Activated T-cell treated with anti-CD3 and anti-CD28 coated beads, Interleukin-2, amount 50 U/mL, for 72 hours (primary cell): ENCODE measurements around the gene GHDC. TPM values are rescaled to one million over a fixed set of nuclear protein-coding genes. Genes with fewer than 3 reads are reported as not detected.
A peak's percentile ranks its signal among the peaks of the same experiment; 100 is the strongest.

Source experiments
- ATAC-seq, 2 donors: fragments of 150-1000 bp; cut with Tn5 transposase; replicated peaks in 1 of 2; 2 replicates each; pipeline ENCODE4 v1.10.0; 2021; ENCODE audit warnings: moderate library complexity in 2 of 2, mild to moderate bottlenecking in 1 of 2
- DNase-seq, 2 donors: peaks; one replicate each; pipeline ENCODE4 v3.0.0; 2021 to 2022; ENCODE audit warnings: mixed read lengths in 1 of 2
- H3K27ac Mint-ChIP-seq: one replicate; pipeline ENCODE4 v1.8.0; 2022; ENCODE audit warnings: mild to moderate bottlenecking, moderate library complexity, mixed read lengths
- H3K27me3 Mint-ChIP-seq: one replicate; pipeline ENCODE4 v1.8.0; 2022; ENCODE audit warnings: low read depth, mixed read lengths
- H3K36me3 Mint-ChIP-seq, 2 donors: one replicate each; pipeline ENCODE4 v1.8.0; 2022; ENCODE audit warnings: mixed read lengths in 2 of 2, mild to moderate bottlenecking in 1 of 2; ENCODE audit not compliant: insufficient read depth in 2 of 2
- H3K4me1 Mint-ChIP-seq: one replicate; pipeline ENCODE4 v1.8.0; 2022; ENCODE audit warnings: low read depth, mixed read lengths
- H3K4me3 Mint-ChIP-seq, 2 donors: one replicate each; pipeline ENCODE4 v1.8.0; 2022; ENCODE audit warnings: mild to moderate bottlenecking in 2 of 2, mixed read lengths in 2 of 2, moderate library complexity in 2 of 2
- H3K9me3 Mint-ChIP-seq, 2 donors: one replicate each; pipeline ENCODE4 v1.8.0; 2022; ENCODE audit warnings: mixed read lengths in 2 of 2
- total RNA-seq, 2 donors: library from RNA; stranded (reverse); gene quantifications; one replicate each; pipeline ENCODE4 v1.2.3, GENCODE V29; 2022

GHDC gene
- total RNA-seq, 2 donors from 2014 or later: 17.3 to 18.8 TPM

GRCh38 chr17:42171831-42172230, 22.5 kb downstream of the GHDC start:
- no peak for DNase-seq
- H3K27ac Mint-ChIP-seq: no peak overlapping the region
- no peak overlapping the region for H3K4me3 Mint-ChIP-seq
- no peaks in the 10 kb centered on the region for H3K36me3 Mint-ChIP-seq
- no peaks in the 10 kb centered on the region for H3K9me3 Mint-ChIP-seq
- no peaks in the 10 kb centered on the region for H3K4me1 Mint-ChIP-seq
- no peaks in the 10 kb centered on the region for H3K27me3 Mint-ChIP-seq
- no peak for ATAC-seq

GRCh38 chr17:42169351-42169750, 24.9 kb downstream of the GHDC start:
- H3K27me3 Mint-ChIP-seq: no peaks in the 10 kb centered on the region

GRCh38 chr17:42167807-42168206, 26.5 kb downstream of the GHDC start:
- ATAC-seq: no peak

More at GRCh38 chr17:42169351-42169750, 24.9 kb downstream of the GHDC start:
- Mint-ChIP-seq H3K27ac (no peak overlapping the region), H3K4me3 (no peak overlapping the region), H3K36me3 (no peaks in the 10 kb centered on the region), H3K9me3 (no peaks in the 10 kb centered on the region), H3K4me1 (no peaks in the 10 kb centered on the region)
- ATAC-seq (no peak), DNase-seq (no peak)

GRCh38 chr17:42166196-42166763, 28.0 kb downstream of the GHDC start:
- no peaks in the 10 kb centered on the region for H3K36me3 Mint-ChIP-seq
- no peak overlapping the region for H3K4me3 Mint-ChIP-seq
- ATAC-seq (no peak), DNase-seq (no peak)
- H3K27ac Mint-ChIP-seq: no peak overlapping the region
- H3K9me3 Mint-ChIP-seq: no peaks in the 10 kb centered on the region
- H3K4me1 Mint-ChIP-seq: no peaks in the 10 kb centered on the region
- H3K27me3 Mint-ChIP-seq: no peaks in the 10 kb centered on the region

More at GRCh38 chr17:42167807-42168206, 26.5 kb downstream of the GHDC start:
- no peaks in the 10 kb centered on the region for H3K27me3 Mint-ChIP-seq
- H3K9me3 Mint-ChIP-seq: no peaks in the 10 kb centered on the region
- no peak overlapping the region for H3K27ac Mint-ChIP-seq
- DNase-seq: no peak
- no peaks in the 10 kb centered on the region for H3K4me1 Mint-ChIP-seq
- no peaks in the 10 kb centered on the region for H3K36me3 Mint-ChIP-seq
- H3K4me3 Mint-ChIP-seq: no peak overlapping the region

GRCh38 chr17:42165751-42166150, 28.5 kb downstream of the GHDC start:
- H3K36me3 Mint-ChIP-seq: no peaks in the 10 kb centered on the region
- H3K4me1 Mint-ChIP-seq: no peaks in the 10 kb centered on the region
- no peaks in the 10 kb centered on the region for H3K9me3 Mint-ChIP-seq
- DNase-seq (no peak), ATAC-seq (no peak)
- no peak overlapping the region for H3K27ac Mint-ChIP-seq
- H3K4me3 Mint-ChIP-seq: no peak overlapping the region
- H3K27me3 Mint-ChIP-seq: no peaks in the 10 kb centered on the region

- H3K4me1 Mint-ChIP-seq: no peaks in the 10 kb centered on the region
- no peaks in the 10 kb centered on the region for H3K27me3 Mint-ChIP-seq
- no peak overlapping the region for H3K27ac Mint-ChIP-seq
- no peaks in the 10 kb centered on the region for H3K9me3 Mint-ChIP-seq
- ATAC-seq: no peak
- H3K4me3 Mint-ChIP-seq: no peak overlapping the region
- no peak for DNase-seq
- H3K36me3 Mint-ChIP-seq: no peaks in the 10 kb centered on the region
Measured at GRCh38 chr17:42163696-42164407, 30.4 kb downstream of the GHDC start.

- H3K36me3 Mint-ChIP-seq: no peaks in the 10 kb centered on the region
- DNase-seq (peak; percentile 67 to 78), ATAC-seq (peak; percentile 49 to 65)
- no peaks in the 10 kb centered on the region for H3K27me3 Mint-ChIP-seq
- no peak overlapping the region for H3K4me3 Mint-ChIP-seq
- H3K4me1 Mint-ChIP-seq: no peaks in the 10 kb centered on the region
- no peaks in the 10 kb centered on the region for H3K9me3 Mint-ChIP-seq
- no peak overlapping the region for H3K27ac Mint-ChIP-seq
Measured at GRCh38 chr17:42163113-42163512, 31.2 kb downstream of the GHDC start.

GRCh38 chr17:42160531-42160910, 33.8 kb downstream of the GHDC start:
- no peak overlapping the region for H3K4me3 Mint-ChIP-seq
- ATAC-seq: no peak
- peaks cover 10% of the 10 kb centered on the region for H3K4me1 Mint-ChIP-seq
- H3K27me3 Mint-ChIP-seq: no peaks in the 10 kb centered on the region
- no peak overlapping the region for H3K27ac Mint-ChIP-seq
- no peaks in the 10 kb centered on the region for H3K9me3 Mint-ChIP-seq
- no peak for DNase-seq
- no peaks in the 10 kb centered on the region for H3K36me3 Mint-ChIP-seq

- DNase-seq (no peak), ATAC-seq (no peak)
- H3K4me3 Mint-ChIP-seq: no peak overlapping the region
- no peak overlapping the region for H3K27ac Mint-ChIP-seq
- no peaks in the 10 kb centered on the region for H3K36me3 Mint-ChIP-seq
- no peaks in the 10 kb centered on the region for H3K27me3 Mint-ChIP-seq
- H3K4me1 Mint-ChIP-seq: peaks cover 14% of the 10 kb centered on the region
- H3K9me3 Mint-ChIP-seq: no peaks in the 10 kb centered on the region
Measured at GRCh38 chr17:42159796-42160530, 34.3 kb downstream of the GHDC start.

- no peaks in the 10 kb centered on the region for H3K9me3 Mint-ChIP-seq
- no peaks in the 10 kb centered on the region for H3K27me3 Mint-ChIP-seq
- H3K4me3 Mint-ChIP-seq: peak overlapping the region; percentile 91
- ATAC-seq: no peak
- H3K4me1 Mint-ChIP-seq: peaks cover 43% of the 10 kb centered on the region
- DNase-seq: no peak
- H3K36me3 Mint-ChIP-seq: peaks cover 4 to 5% of the 10 kb centered on the region in 2 donors
- peak overlapping the region; percentile 72 for H3K27ac Mint-ChIP-seq
Measured at GRCh38 chr17:42155614-42156045, 38.7 kb downstream of the GHDC start.

GRCh38 chr17:42153919-42154742, 40.2 kb downstream of the GHDC start:
- DNase-seq (no peak), ATAC-seq (no peak)
- Mint-ChIP-seq H3K27ac (peak overlapping the region; percentile 91), H3K4me3 (peak overlapping the region; percentile 91), H3K36me3 (peaks cover 4 to 5% of the 10 kb centered on the region in 2 donors), H3K27me3 (no peaks in the 10 kb centered on the region), H3K9me3 (no peaks in the 10 kb centered on the region), H3K4me1 (peaks cover 43% of the 10 kb centered on the region)

- H3K27me3 Mint-ChIP-seq: no peaks in the 10 kb centered on the region
- H3K27ac Mint-ChIP-seq: peak overlapping the region; percentile 89
- peaks cover 26% of the 10 kb centered on the region for H3K4me1 Mint-ChIP-seq
- no peaks in the 10 kb centered on the region for H3K9me3 Mint-ChIP-seq
- DNase-seq (no peak), ATAC-seq (no peak)
- H3K36me3 Mint-ChIP-seq: peaks cover 3 to 6% of the 10 kb centered on the region in 2 donors
- H3K4me3 Mint-ChIP-seq: no peak overlapping the region
Measured at GRCh38 chr17:42146911-42147607, 47.2 kb downstream of the GHDC start.
